Right atrium auricular region (tissue), 2 donors: Measurements from ENCODE around the gene CDK5RAP2. TPM values are rescaled to one million over a fixed set of nuclear protein-coding genes. Genes with fewer than 3 reads are reported as not detected.
"Not testable (repeated sequence)": the region's sequence is repeated elsewhere in the genome, so short reads cannot be mapped to it uniquely, and the experiment has no call there.

Experiments
- DNase-seq: peaks from one replicate; pipeline ENCODE4 v3.0.0-alpha.2; 2019; ENCODE audit warnings: low spot score
- H3K27ac ChIP-seq, 2 donors: fragments of 200-600 bp; sonication (generic); 1 replicate in 1 of 2; 2 replicates in 1 of 2; pipeline ENCODE4 v1.5.1; 2016 to 2019
- H3K27me3 ChIP-seq, 2 donors: fragments of 200-600 bp; sonication (generic); one replicate each; pipeline versions ENCODE4 v1.5.1 to v1.6.0; 2017 to 2019
- H3K36me3 ChIP-seq: fragments of 200-600 bp; sonication (generic); one replicate; pipeline ENCODE4 v1.5.1; 2016
- H3K4me1 ChIP-seq, 2 donors: fragments of 200-600 bp; sonication (generic); one replicate each; pipeline versions ENCODE4 v1.5.1 to v1.6.0; 2017 to 2019
- H3K4me3 ChIP-seq, 2 donors: fragments of 200-600 bp; sonication (generic); 1 replicate in 1 of 2; 2 replicates in 1 of 2; pipeline ENCODE4 v1.5.1; 2017 to 2019; ENCODE audit warnings: mild to moderate bottlenecking in 1 of 2, moderate library complexity in 1 of 2
- H3K9me3 ChIP-seq, 2 donors: fragments of 200-600 bp; sonication (generic); one replicate each; pipeline ENCODE4 v1.5.1; 2019
- total RNA-seq, 2 donors: library from RNA; depleted of rRNA; stranded (reverse); fragments of >200 nt; gene quantifications; one replicate each; pipeline ENCODE4 v1.1.0, GENCODE V29; 2016
- TF ChIP-seq, protein P1 (sequence below), 2 donors: fragments of 200-600 bp; sonication (generic); IDR thresholded peaks; one replicate each; pipeline ENCODE4 v1.5.1; 2019; ENCODE audit warnings: antibody characterized with exemption in 2 of 2

Gene CDK5RAP2
- total RNA-seq, 2 donors from 2014 or later, result 36.7 to 40.4 TPM

DNA sequence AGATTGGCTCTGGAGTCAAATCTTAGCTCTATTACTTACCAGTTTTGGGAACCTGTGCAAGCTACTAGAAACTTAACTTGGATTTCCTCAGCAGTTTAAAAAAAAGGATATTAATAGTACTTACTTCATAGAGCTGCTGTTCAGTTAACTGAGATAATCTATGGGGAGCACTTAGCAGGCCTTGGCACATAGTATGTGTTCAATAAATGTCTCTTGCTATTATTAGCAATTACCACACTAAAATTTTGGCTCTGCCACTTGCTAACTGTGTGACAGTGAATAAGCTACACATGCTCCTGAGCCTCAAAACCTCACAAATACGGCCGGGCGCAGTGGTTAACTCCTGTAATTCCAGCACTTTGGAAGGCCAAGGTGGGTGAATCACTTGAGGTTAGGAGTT lies 55.9 kb downstream of the CDK5RAP2 start:
- H3K4me3 ChIP-seq, result no peak overlapping the region
- no peak overlapping the region for H3K27ac ChIP-seq
- H3K27me3 ChIP-seq, result no peaks in the 10 kb centered on the region
- TF ChIP-seq, protein P1, sequence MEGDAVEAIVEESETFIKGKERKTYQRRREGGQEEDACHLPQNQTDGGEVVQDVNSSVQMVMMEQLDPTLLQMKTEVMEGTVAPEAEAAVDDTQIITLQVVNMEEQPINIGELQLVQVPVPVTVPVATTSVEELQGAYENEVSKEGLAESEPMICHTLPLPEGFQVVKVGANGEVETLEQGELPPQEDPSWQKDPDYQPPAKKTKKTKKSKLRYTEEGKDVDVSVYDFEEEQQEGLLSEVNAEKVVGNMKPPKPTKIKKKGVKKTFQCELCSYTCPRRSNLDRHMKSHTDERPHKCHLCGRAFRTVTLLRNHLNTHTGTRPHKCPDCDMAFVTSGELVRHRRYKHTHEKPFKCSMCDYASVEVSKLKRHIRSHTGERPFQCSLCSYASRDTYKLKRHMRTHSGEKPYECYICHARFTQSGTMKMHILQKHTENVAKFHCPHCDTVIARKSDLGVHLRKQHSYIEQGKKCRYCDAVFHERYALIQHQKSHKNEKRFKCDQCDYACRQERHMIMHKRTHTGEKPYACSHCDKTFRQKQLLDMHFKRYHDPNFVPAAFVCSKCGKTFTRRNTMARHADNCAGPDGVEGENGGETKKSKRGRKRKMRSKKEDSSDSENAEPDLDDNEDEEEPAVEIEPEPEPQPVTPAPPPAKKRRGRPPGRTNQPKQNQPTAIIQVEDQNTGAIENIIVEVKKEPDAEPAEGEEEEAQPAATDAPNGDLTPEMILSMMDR (IDR thresholded peaks at IDR 0.05), result no peak
- H3K36me3 ChIP-seq, result peaks cover 56% of the 10 kb centered on the region
- no peaks in the 10 kb centered on the region for H3K9me3 ChIP-seq
- no peak for DNase-seq
- H3K4me1 ChIP-seq, result no peaks in the 10 kb centered on the region

DNA sequence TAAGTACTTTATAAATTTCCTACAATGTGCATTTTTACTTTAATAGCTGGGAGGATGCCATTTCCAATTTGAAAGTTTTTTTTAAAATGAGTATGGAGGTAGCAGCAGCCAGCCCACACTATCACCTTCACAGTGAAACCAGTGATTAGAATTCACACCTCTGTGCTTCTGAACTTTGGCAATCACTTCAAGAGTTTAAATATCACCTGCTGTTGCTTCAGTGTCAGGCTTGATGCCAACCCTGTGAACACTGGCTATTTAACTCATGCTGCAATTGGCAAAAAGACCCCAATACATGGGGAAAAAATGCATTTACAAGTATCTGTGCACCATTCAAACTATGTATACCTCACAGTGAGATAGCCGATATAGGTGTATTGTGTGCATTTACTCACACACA lies 57.4 kb downstream of the CDK5RAP2 start:
- Histone ChIP-seq H3K27ac (no peak overlapping the region), H3K9me3 (no peaks in the 10 kb centered on the region), H3K4me3 (no peak overlapping the region), H3K36me3 (peaks cover 50% of the 10 kb centered on the region), H3K27me3 (no peaks in the 10 kb centered on the region), H3K4me1 (no peaks in the 10 kb centered on the region)
- TF ChIP-seq, protein P1 (IDR thresholded peaks at IDR 0.05), result no peak
- DNase-seq, result no peak

DNA sequence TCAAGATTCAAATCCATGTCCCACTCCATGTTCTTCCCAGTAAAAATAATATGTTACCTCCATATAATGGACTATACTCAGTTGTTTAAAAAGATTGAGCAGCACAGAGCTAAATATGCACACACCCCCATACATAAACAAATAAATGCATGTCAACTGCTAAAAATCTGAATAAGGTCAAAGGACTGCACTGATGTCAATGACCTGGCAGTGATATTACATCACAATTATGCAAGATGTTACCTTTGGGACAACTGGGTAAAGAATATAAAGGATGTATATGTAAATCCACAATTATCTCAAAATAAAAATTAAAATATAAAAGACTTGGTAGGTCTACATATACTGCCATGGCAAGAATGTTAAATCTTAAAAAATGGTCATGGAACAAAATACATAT lies 57.9 kb downstream of the CDK5RAP2 start:
- no peaks in the 10 kb centered on the region for H3K9me3 ChIP-seq
- DNase-seq, result no peak
- H3K4me1 ChIP-seq, result no peaks in the 10 kb centered on the region
- H3K36me3 ChIP-seq, result peaks cover 46% of the 10 kb centered on the region
- no peak overlapping the region for H3K27ac ChIP-seq
- no peak overlapping the region for H3K4me3 ChIP-seq
- no peaks in the 10 kb centered on the region for H3K27me3 ChIP-seq
- TF ChIP-seq, protein P1 (IDR thresholded peaks at IDR 0.05), result no peak

DNA sequence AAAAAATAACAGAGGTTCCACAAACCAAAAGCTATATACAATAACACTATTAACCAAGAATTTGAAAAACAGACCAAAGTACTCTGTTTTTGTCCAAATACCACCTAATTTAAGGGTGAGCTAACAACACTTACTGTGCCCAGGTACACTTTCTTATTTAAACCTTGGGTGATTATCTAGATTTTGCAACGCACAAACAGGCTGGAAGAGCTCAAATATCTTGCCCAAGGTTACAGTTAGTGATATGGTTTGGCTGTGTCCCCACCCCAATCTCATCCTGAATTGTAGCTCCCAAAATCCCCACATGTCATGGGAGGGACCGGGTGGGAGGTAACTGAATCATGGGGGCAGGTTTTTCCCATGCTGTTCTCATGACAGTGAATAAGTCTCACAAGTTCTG lies 58.9 kb downstream of the CDK5RAP2 start:
- H3K4me3 ChIP-seq, result no peak overlapping the region
- peaks cover 37% of the 10 kb centered on the region for H3K36me3 ChIP-seq
- no peaks in the 10 kb centered on the region for H3K27me3 ChIP-seq
- H3K9me3 ChIP-seq, result no peaks in the 10 kb centered on the region
- DNase-seq, result no peak
- no peaks in the 10 kb centered on the region for H3K4me1 ChIP-seq
- H3K27ac ChIP-seq, result no peak overlapping the region
- TF ChIP-seq, protein P1 (IDR thresholded peaks at IDR 0.05), result no peak

DNA sequence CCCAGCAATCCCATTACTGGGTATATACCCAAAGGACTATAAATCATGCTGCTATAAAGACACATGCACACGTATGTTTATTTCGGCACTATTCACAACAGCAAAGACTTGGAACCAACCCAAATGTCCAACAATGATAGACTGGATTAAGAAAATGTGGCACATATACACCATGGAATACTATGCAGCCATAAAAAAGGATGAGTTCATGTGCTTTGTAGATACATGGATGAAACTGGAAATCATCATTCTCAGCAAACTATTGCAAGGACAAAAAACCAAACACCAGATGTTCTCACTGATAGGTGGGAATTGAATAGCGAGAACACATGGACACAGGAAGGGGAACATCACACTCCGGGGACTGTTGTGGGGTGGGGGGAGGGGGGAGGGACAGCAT lies 64.0 kb downstream of the CDK5RAP2 start:
- not testable (repeated sequence) for H3K27me3 ChIP-seq, DNase-seq, H3K4me3 ChIP-seq, H3K9me3 ChIP-seq, H3K4me1 ChIP-seq, H3K27ac ChIP-seq
- peaks cover 21% of the 10 kb centered on the region for H3K36me3 ChIP-seq

DNA sequence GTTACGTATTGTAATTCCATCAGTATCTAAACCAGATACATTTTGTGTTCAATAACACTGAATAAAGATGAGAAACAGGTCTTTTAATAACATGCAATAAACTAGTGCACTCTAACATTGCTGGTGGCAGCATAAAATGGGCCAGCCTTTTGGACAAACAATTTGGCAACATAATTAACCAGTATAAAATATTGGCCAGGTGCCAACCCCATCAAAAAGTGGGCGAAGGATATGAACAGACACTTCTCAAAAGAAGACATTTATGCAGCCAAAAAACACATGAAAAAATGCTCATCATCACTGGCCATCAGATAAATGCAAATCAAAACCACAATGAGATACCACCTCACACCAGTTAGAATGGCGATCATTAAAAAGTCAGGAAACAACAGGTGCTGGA lies 64.5 kb downstream of the CDK5RAP2 start:
- H3K36me3 ChIP-seq, result peaks cover 22% of the 10 kb centered on the region
- not testable (repeated sequence) for H3K4me3 ChIP-seq, H3K4me1 ChIP-seq, H3K27ac ChIP-seq, H3K27me3 ChIP-seq, H3K9me3 ChIP-seq, DNase-seq

DNA sequence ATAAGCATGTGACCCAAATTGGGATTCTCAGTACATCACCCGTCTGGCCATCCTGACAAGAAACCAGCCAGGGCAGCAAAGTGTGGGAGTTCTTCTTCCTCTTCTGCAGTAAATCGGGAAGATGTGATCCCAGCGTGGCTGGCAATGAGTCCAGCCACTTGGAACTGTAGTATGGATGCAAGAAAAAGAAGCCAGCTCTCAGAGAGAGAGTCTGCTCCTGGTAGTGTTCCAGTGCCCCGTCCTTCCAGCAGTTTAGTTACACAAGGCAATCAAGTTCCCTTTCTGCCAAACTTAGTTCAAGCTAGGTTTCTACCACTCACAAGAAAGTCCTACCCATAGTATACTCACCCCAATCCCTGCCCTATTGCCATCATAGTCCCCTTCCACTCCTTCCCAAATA lies 65.6 kb downstream of the CDK5RAP2 start:
- Histone ChIP-seq H3K4me3 (no peak overlapping the region), H3K9me3 (peaks cover 0 to 6% of the 10 kb centered on the region in 2 donors), H3K4me1 (no peaks in the 10 kb centered on the region), H3K36me3 (peaks cover 22% of the 10 kb centered on the region), H3K27ac (no peak overlapping the region), H3K27me3 (no peaks in the 10 kb centered on the region)
- DNase-seq, result no peak
- TF ChIP-seq, protein P1 (IDR thresholded peaks at IDR 0.05), result no peak
